Measurements from ENCODE around the gene FRS2.

GRCh38 chr12:69425417-69425816 lies 44.8 kb upstream of the FRS2 start:
- TF ChIP-seq GATA2 (IDR thresholded peaks at IDR 0.05; ENCODE audit: low read depth, low read length) (no peak), GATA3 (IDR thresholded peaks at IDR 0.05; ENCODE audit: low read depth, low read length) (no peak)
